Measurements from ENCODE around the gene C19orf73.

The C19orf73 gene

GRCh38 chr19:49070416-49070815 lies 48.5 kb downstream of the C19orf73 start:
- TF ChIP-seq CTCF (IDR thresholded peaks at IDR 0.05; ENCODE audit: low read depth, low read length): no peak
- no peak overlapping the region for H3K4me3 ChIP-seq (ENCODE audit: low read depth, low read length)

GRCh38 chr19:49069026-49069425 lies 49.9 kb downstream of the C19orf73 start:
- TF ChIP-seq CTCF (IDR thresholded peaks at IDR 0.05; ENCODE audit: low read depth, low read length): no peak
- no peak overlapping the region for H3K4me3 ChIP-seq (ENCODE audit: low read depth, low read length)

Measured in WI38 (cell line).